HepG2 (cell line): Measurements from ENCODE around the gene BICRAL. TPM values are rescaled to one million over a fixed set of nuclear protein-coding genes. Genes with fewer than 3 reads are reported as not detected.

Experiments
- HMG20A ChIP-seq: IDR thresholded peaks from 2 replicates; pipeline ENCODE4 v1.6.1; 2016; ENCODE audit warnings: borderline replicate concordance
- MZF1 ChIP-seq: sonication (generic); formaldehyde crosslinking; IDR thresholded peaks from 2 replicates; pipeline ENCODE4 v1.8.1; 2023; ENCODE audit warnings: mild to moderate bottlenecking, missing genetic modification reagents, borderline replicate concordance
- NR1H2 ChIP-seq: sonication (generic); formaldehyde crosslinking; IDR thresholded peaks from 2 replicates; pipeline ENCODE4 v1.8.1; 2022; ENCODE audit warnings: low read depth, missing genetic modification reagents, borderline replicate concordance
- TEAD3 ChIP-seq: optimal IDR thresholded peaks from 2 replicates; pipeline ENCODE3; 2016; ENCODE audit warnings: borderline replicate concordance
- ZNF20 ChIP-seq: sonication (generic); formaldehyde crosslinking; IDR thresholded peaks from 2 replicates; pipeline ENCODE4 v1.4.0; 2020; ENCODE audit warnings: mild to moderate bottlenecking, moderate library complexity, missing genetic modification reagents
- polyA plus RNA-seq, 8 experiments: library from polyadenylated mRNA; depleted of rRNA in 3 of 8; stranded (reverse) in 7 of 8; unstranded in 1 of 8; fragments of >200 nt; fragmentation: Illumina TruSeq in 4 of 8; extraction: Trizol in 4 of 8; gene quantifications; 2 replicates each; pipeline versions ENCODE4 v1.2.1 to v1.2.3, GENCODE V29; 2011 to 2016; ENCODE audit warnings: low read depth in 4 of 8, missing spikeins in 1 of 8, mixed read lengths in 1 of 8; ENCODE audit not compliant: insufficient read depth in 1 of 8
- total RNA-seq, 5 experiments: library from RNA; depleted of rRNA; stranded (reverse); fragments of >200 nt; fragmentation: Illumina TruSeq; extraction: Trizol; gene quantifications; 2 replicates each; pipeline ENCODE4 v1.2.3, GENCODE V29; 2016; ENCODE audit warnings: low read depth in 1 of 5
- TF ChIP-seq, protein P1 (sequence below): sonication (generic); formaldehyde crosslinking; IDR thresholded peaks from 2 replicates; pipeline ENCODE4 v1.9.0; 2021; ENCODE audit warnings: missing genetic modification reagents, borderline replicate concordance
- TF ChIP-seq, protein P2 (sequence below): sonication (generic); formaldehyde crosslinking; conservative IDR thresholded peaks from 2 replicates; pipeline ENCODE4 v1.4.0; 2020; ENCODE audit warnings: mild to moderate bottlenecking, missing genetic modification reagents, moderate library complexity
- TF ChIP-seq, protein P3 (sequence below), 2 experiments: fragments of 450-650 bp in 1 of 2; sonication (generic) in 1 of 2; formaldehyde crosslinking in 1 of 2; IDR thresholded peaks; 2 replicates each; pipeline versions ENCODE4 v1.6.1 to v1.8.0; 2016 to 2022; ENCODE audit warnings: antibody characterized with exemption in 1 of 2, mild to moderate bottlenecking in 1 of 2, missing genetic modification reagents in 1 of 2
- TF ChIP-seq, protein P4 (sequence below): sonication (generic); formaldehyde crosslinking; IDR thresholded peaks from 2 replicates; pipeline ENCODE4 v1.4.0; 2020; ENCODE audit warnings: missing genetic modification reagents

Gene BICRAL
- total and polyA plus RNA-seq, 2 of the 13 experiments (the other 11 are each of a cell fraction or from before 2014, with no cell fraction given): 5.0 to 13.5 TPM

DNA sequence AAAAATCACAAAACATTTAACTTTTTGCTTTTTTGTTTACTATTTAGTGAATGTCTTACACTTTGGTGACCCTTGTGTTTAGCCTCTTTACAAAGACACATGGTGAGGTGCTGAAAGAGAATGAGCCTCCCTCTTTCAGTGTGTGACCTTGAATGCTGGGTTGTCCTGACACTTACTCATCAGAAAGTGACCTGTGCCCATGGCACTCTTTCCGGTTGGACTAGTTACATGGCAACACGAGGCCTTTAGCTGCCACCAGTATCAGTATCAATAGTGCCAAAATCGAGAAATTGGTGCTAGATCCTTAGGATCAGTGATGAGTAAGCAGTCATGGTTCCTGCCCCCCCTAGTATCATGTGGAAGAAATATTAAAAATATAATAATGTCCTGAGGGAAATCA lies 95.8 kb downstream of the BICRAL start (continued):
- TF ChIP-seq, protein P1, sequence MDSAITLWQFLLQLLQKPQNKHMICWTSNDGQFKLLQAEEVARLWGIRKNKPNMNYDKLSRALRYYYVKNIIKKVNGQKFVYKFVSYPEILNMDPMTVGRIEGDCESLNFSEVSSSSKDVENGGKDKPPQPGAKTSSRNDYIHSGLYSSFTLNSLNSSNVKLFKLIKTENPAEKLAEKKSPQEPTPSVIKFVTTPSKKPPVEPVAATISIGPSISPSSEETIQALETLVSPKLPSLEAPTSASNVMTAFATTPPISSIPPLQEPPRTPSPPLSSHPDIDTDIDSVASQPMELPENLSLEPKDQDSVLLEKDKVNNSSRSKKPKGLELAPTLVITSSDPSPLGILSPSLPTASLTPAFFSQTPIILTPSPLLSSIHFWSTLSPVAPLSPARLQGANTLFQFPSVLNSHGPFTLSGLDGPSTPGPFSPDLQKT (CRISPR knock-in tag): no peak
- TF ChIP-seq, protein P2, sequence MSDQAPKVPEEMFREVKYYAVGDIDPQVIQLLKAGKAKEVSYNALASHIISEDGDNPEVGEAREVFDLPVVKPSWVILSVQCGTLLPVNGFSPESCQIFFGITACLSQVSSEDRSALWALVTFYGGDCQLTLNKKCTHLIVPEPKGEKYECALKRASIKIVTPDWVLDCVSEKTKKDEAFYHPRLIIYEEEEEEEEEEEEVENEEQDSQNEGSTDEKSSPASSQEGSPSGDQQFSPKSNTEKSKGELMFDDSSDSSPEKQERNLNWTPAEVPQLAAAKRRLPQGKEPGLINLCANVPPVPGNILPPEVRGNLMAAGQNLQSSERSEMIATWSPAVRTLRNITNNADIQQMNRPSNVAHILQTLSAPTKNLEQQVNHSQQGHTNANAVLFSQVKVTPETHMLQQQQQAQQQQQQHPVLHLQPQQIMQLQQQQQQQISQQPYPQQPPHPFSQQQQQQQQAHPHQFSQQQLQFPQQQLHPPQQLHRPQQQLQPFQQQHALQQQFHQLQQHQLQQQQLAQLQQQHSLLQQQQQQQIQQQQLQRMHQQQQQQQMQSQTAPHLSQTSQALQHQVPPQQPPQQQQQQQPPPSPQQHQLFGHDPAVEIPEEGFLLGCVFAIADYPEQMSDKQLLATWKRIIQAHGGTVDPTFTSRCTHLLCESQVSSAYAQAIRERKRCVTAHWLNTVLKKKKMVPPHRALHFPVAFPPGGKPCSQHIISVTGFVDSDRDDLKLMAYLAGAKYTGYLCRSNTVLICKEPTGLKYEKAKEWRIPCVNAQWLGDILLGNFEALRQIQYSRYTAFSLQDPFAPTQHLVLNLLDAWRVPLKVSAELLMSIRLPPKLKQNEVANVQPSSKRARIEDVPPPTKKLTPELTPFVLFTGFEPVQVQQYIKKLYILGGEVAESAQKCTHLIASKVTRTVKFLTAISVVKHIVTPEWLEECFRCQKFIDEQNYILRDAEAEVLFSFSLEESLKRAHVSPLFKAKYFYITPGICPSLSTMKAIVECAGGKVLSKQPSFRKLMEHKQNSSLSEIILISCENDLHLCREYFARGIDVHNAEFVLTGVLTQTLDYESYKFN (CRISPR knock-in tag): peak; percentile 56
- TF ChIP-seq, protein P3, sequence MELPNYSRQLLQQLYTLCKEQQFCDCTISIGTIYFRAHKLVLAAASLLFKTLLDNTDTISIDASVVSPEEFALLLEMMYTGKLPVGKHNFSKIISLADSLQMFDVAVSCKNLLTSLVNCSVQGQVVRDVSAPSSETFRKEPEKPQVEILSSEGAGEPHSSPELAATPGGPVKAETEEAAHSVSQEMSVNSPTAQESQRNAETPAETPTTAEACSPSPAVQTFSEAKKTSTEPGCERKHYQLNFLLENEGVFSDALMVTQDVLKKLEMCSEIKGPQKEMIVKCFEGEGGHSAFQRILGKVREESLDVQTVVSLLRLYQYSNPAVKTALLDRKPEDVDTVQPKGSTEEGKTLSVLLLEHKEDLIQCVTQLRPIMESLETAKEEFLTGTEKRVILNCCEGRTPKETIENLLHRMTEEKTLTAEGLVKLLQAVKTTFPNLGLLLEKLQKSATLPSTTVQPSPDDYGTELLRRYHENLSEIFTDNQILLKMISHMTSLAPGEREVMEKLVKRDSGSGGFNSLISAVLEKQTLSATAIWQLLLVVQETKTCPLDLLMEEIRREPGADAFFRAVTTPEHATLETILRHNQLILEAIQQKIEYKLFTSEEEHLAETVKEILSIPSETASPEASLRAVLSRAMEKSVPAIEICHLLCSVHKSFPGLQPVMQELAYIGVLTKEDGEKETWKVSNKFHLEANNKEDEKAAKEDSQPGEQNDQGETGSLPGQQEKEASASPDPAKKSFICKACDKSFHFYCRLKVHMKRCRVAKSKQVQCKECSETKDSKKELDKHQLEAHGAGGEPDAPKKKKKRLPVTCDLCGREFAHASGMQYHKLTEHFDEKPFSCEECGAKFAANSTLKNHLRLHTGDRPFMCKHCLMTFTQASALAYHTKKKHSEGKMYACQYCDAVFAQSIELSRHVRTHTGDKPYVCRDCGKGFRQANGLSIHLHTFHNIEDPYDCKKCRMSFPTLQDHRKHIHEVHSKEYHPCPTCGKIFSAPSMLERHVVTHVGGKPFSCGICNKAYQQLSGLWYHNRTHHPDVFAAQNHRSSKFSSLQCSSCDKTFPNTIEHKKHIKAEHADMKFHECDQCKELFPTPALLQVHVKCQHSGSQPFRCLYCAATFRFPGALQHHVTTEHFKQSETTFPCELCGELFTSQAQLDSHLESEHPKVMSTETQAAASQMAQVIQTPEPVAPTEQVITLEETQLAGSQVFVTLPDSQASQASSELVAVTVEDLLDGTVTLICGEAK (IDR thresholded peaks at IDR 0.05): no peak
- TF ChIP-seq, protein P3 (CRISPR knock-in tag; IDR thresholded peaks at IDR 0.05): no peak
- TF ChIP-seq, protein P4, sequence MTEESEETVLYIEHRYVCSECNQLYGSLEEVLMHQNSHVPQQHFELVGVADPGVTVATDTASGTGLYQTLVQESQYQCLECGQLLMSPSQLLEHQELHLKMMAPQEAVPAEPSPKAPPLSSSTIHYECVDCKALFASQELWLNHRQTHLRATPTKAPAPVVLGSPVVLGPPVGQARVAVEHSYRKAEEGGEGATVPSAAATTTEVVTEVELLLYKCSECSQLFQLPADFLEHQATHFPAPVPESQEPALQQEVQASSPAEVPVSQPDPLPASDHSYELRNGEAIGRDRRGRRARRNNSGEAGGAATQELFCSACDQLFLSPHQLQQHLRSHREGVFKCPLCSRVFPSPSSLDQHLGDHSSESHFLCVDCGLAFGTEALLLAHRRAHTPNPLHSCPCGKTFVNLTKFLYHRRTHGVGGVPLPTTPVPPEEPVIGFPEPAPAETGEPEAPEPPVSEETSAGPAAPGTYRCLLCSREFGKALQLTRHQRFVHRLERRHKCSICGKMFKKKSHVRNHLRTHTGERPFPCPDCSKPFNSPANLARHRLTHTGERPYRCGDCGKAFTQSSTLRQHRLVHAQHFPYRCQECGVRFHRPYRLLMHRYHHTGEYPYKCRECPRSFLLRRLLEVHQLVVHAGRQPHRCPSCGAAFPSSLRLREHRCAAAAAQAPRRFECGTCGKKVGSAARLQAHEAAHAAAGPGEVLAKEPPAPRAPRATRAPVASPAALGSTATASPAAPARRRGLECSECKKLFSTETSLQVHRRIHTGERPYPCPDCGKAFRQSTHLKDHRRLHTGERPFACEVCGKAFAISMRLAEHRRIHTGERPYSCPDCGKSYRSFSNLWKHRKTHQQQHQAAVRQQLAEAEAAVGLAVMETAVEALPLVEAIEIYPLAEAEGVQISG (CRISPR knock-in tag): peak; percentile 62; the same call in 1 of the 2 replicates
- TF ChIP-seq ZNF20 (CRISPR knock-in tag): no peak
- TF ChIP-seq HMG20A (CRISPR knock-in tag): peak; percentile 25; the same call in 1 of the 2 replicates
- peak; percentile 57 for TF ChIP-seq TEAD3 (CRISPR knock-in tag)
- TF ChIP-seq NR1H2 (CRISPR knock-in tag): no peak
- TF ChIP-seq MZF1 (CRISPR knock-in tag): no peak
